Vagina (tissue), 2 donors: Measurements from ENCODE around the gene ABHD12B. TPM values are rescaled to one million over a fixed set of nuclear protein-coding genes. Genes with fewer than 3 reads are reported as not detected.

ENCODE experiments used
- DNase-seq, 2 donors: peaks; one replicate each; pipeline ENCODE4 v3.0.0-alpha.2; 2017; ENCODE audit errors: extremely low spot score in 2 of 2
- H3K27ac ChIP-seq: fragments of 200-600 bp; sonication (generic); one replicate; pipeline ENCODE4 v1.5.1; 2019
- H3K27me3 ChIP-seq: fragments of 200-600 bp; sonication (generic); one replicate; pipeline ENCODE4 v1.5.1; 2019
- H3K36me3 ChIP-seq, 2 donors: fragments of 200-600 bp; sonication (generic); one replicate each; pipeline ENCODE4 v1.5.1; 2017 to 2019
- H3K4me1 ChIP-seq: fragments of 200-600 bp; sonication (generic); one replicate; pipeline ENCODE4 v1.5.1; 2019
- H3K4me3 ChIP-seq, 2 donors: fragments of 200-600 bp; sonication (generic); 1 replicate in 1 of 2; 2 replicates in 1 of 2; pipeline ENCODE4 v1.5.1; 2016 to 2019
- H3K9me3 ChIP-seq: fragments of 200-600 bp; sonication (generic); one replicate; pipeline ENCODE4 v1.5.1; 2019
- POLR2A ChIP-seq, 2 donors: fragments of 450-650 bp; IDR thresholded peaks; one replicate each; pipeline ENCODE4 v1.6.1; 2017; ENCODE audit warnings: antibody characterized with exemption in 2 of 2, mild to moderate bottlenecking in 2 of 2, moderate library complexity in 2 of 2
- POLR2AphosphoS5 ChIP-seq, 2 donors: sonication (generic); formaldehyde crosslinking; IDR thresholded peaks; one replicate each; pipeline ENCODE4 v1.9.0; 2017; ENCODE audit warnings: antibody characterized with exemption in 2 of 2, mild to moderate bottlenecking in 2 of 2, low read depth in 1 of 2; ENCODE audit not compliant: insufficient read depth in 1 of 2
- intact Hi-C: fragments of 100-400 bp; cut with DNase I; formaldehyde crosslinking; loops from one replicate; pipeline ENCODE4 v1.15.1; 2023
- total RNA-seq: library from RNA; depleted of rRNA; stranded (reverse); fragments of >200 nt; gene quantifications from one replicate; pipeline ENCODE4 v1.2.3, GENCODE V29; 2016
- TF ChIP-seq, protein P1 (sequence below), 3 experiments: fragments of 450-650 bp in 2 of 3; fragments of 200-600 bp in 1 of 3; sonication (generic) in 1 of 3; IDR thresholded peaks; one replicate each; pipeline ENCODE4 v1.5.1; 2017 to 2019; ENCODE audit warnings: antibody characterized with exemption in 3 of 3, mild to moderate bottlenecking in 2 of 3, moderate library complexity in 2 of 3

ABHD12B gene
- total RNA-seq, 1 donor from 2014 or later = not detected

DNA sequence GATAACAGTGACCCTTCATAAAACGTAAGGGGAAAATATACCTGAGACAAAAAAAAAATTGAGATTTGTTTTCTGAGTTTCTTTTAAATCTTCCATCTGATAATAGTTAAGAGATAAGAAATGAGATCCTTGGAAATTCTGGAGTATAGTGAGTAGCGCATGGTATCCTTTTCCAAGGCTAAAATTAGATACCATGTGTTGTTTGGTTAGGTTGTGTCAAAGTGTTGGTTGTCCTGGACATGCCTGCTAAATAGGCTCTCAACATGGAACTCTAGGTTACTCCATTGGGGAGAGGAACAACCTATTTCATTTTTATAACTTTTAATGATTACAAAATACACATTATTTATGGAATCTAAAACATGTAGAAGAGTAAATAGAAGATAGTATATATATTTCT is 57.7 kb downstream of the ABHD12B start:
- no peak overlapping the region for H3K4me3 ChIP-seq
- no peak overlapping the region for H3K27ac ChIP-seq
- intact Hi-C loops = no loop called here
- no peak for DNase-seq
- TF ChIP-seq POLR2A (IDR thresholded peaks at IDR 0.05) = no peak
- TF ChIP-seq, protein P1, sequence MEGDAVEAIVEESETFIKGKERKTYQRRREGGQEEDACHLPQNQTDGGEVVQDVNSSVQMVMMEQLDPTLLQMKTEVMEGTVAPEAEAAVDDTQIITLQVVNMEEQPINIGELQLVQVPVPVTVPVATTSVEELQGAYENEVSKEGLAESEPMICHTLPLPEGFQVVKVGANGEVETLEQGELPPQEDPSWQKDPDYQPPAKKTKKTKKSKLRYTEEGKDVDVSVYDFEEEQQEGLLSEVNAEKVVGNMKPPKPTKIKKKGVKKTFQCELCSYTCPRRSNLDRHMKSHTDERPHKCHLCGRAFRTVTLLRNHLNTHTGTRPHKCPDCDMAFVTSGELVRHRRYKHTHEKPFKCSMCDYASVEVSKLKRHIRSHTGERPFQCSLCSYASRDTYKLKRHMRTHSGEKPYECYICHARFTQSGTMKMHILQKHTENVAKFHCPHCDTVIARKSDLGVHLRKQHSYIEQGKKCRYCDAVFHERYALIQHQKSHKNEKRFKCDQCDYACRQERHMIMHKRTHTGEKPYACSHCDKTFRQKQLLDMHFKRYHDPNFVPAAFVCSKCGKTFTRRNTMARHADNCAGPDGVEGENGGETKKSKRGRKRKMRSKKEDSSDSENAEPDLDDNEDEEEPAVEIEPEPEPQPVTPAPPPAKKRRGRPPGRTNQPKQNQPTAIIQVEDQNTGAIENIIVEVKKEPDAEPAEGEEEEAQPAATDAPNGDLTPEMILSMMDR (IDR thresholded peaks at IDR 0.05) = no peak
- TF ChIP-seq POLR2AphosphoS5 (IDR thresholded peaks at IDR 0.05; ENCODE audit: insufficient read depth in 1 of 2, low read depth in 1 of 2) = no peak
- H3K4me1 ChIP-seq = no peaks in the 10 kb centered on the region
- H3K9me3 ChIP-seq = no peaks in the 10 kb centered on the region
- H3K36me3 ChIP-seq = peaks cover 0 to 52% of the 10 kb centered on the region in 2 donors
- no peaks in the 10 kb centered on the region for H3K27me3 ChIP-seq

DNA sequence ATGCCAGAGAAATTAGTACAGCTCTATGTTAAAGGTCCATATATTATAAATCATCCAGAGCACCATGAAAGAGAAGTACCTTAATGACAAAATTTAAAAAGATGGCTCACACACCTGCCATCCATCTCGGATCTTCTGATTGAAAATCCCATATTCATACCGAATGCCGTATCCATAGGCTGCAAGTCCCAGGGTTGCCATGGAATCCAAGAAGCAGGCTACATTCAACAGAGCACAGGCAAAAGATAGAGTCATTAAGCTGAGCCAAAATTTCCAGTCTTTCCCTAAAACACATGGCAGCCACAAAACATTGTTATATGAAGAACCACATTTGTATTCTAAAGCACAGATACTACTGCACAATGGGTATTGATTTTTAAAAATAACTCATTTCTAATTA is 59.7 kb downstream of the ABHD12B start:
- TF ChIP-seq, protein P1 (IDR thresholded peaks at IDR 0.05) = no peak
- TF ChIP-seq POLR2AphosphoS5 (IDR thresholded peaks at IDR 0.05; ENCODE audit: insufficient read depth in 1 of 2, low read depth in 1 of 2) (no peak), POLR2A (IDR thresholded peaks at IDR 0.05) (no peak)
- DNase-seq = no peak
- intact Hi-C loops = no loop called here
- H3K4me3 ChIP-seq = no peak overlapping the region
- H3K27ac ChIP-seq = no peak overlapping the region
- H3K9me3 ChIP-seq = no peaks in the 10 kb centered on the region
- no peaks in the 10 kb centered on the region for H3K27me3 ChIP-seq
- H3K36me3 ChIP-seq = peaks cover 0 to 45% of the 10 kb centered on the region in 2 donors
- H3K4me1 ChIP-seq = no peaks in the 10 kb centered on the region

DNA sequence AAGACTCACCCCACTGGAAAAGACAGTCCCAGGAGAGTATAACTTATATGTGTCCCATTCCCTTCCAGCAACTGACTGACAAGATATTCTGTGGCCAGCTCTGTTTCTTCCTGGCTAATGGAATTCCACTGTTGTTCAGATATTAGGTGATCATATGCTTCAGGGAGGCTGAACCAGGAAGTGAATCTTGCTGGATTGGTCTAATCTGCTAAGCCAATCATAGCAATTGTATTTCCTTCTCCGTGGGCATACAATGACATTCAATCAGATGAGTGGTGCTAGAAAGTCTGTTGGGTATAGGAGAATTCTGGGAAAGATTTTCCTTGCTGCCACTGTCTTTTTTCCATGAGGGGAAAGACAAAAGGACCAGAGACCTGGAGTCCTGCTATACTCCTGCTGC is 60.3 kb downstream of the ABHD12B start:
- no peak for DNase-seq
- no peak overlapping the region for H3K27ac ChIP-seq

DNA sequence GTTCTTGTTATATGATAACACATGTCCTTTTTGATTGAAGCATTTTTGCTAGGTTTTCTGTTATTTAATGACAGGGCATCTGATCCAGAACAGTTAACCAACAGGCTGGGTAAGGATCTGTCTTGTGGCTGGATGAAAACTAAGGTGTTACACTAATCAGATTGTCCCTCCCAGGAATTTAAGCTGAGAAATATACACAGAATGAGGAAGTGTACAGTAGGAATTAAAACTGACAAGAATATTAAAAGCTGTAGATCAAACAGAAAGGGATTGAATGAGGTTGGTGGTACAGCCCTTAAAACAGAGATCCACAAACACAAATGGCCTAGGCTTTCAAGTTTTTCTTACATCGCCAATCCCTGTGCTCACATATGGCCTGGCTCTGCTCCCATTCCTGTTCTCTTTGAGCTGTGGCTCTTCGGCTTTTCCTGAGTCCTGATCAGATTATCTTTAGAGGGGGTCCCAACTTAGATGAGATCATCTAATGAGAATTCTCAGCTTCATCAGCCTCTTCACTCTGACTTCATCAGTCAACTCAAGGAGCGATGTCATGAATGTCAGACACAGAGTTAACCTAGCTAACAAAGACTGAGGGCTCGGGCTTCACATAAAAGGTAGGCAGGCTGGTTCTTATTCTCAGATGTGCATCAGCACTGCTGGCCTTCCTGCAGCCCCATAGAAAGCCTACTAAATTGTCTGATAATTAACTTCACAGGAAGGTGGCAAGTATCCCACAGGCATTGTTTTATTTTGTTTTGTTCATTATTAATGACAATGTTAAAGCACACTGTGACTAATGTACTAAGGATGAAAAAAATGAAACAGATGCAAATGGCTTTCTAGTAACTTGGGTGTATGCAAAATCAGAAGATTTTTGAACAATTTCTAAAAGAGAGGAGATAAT is 61.0 kb downstream of the ABHD12B start:
- no peak overlapping the region for H3K27ac ChIP-seq
- no peaks in the 10 kb centered on the region for H3K27me3 ChIP-seq
- H3K9me3 ChIP-seq = no peaks in the 10 kb centered on the region
- DNase-seq = no peak
- intact Hi-C loops = no loop called here
- H3K36me3 ChIP-seq = peaks cover 0 to 45% of the 10 kb centered on the region in 2 donors
- no peak overlapping the region for H3K4me3 ChIP-seq
- no peaks in the 10 kb centered on the region for H3K4me1 ChIP-seq
- no peak for TF ChIP-seq POLR2A (IDR thresholded peaks at IDR 0.05)
- no peak for TF ChIP-seq POLR2AphosphoS5 (IDR thresholded peaks at IDR 0.05; ENCODE audit: insufficient read depth in 1 of 2, low read depth in 1 of 2)
- TF ChIP-seq, protein P1 (IDR thresholded peaks at IDR 0.05) = no peak

More for the DNA sequence above, 60.3 kb downstream of the ABHD12B start:
- no peaks in the 10 kb centered on the region for H3K27me3 ChIP-seq
- H3K36me3 ChIP-seq = peaks cover 0 to 45% of the 10 kb centered on the region in 2 donors
- intact Hi-C loops = no loop called here
- TF ChIP-seq, protein P1 (IDR thresholded peaks at IDR 0.05) = no peak
- no peaks in the 10 kb centered on the region for H3K4me1 ChIP-seq
- no peaks in the 10 kb centered on the region for H3K9me3 ChIP-seq
- no peak overlapping the region for H3K4me3 ChIP-seq
